MM.1S (cell line): Measurements from ENCODE around the gene BLOC1S1.

Source experiments
- EZH2 ChIP-seq: fragments of 300-600 bp; sonication (generic); optimal IDR thresholded peaks from 2 replicates; pipeline ENCODE3; 2017; ENCODE audit warnings: low read depth, mild to moderate bottlenecking, antibody characterized with exemption, low read length, mixed read lengths
- EZH2phosphoT487 ChIP-seq: fragments of 300-600 bp; sonication (generic); IDR thresholded peaks from 2 replicates; pipeline ENCODE4 v1.6.1; 2018; ENCODE audit warnings: antibody characterized with exemption, low read length
- TF ChIP-seq, protein P1 (sequence below): fragments of 300-600 bp; sonication (generic); IDR thresholded peaks from 2 replicates; pipeline ENCODE4 v1.5.1; 2016; ENCODE audit warnings: antibody characterized with exemption, low read length, mixed read lengths

DNA sequence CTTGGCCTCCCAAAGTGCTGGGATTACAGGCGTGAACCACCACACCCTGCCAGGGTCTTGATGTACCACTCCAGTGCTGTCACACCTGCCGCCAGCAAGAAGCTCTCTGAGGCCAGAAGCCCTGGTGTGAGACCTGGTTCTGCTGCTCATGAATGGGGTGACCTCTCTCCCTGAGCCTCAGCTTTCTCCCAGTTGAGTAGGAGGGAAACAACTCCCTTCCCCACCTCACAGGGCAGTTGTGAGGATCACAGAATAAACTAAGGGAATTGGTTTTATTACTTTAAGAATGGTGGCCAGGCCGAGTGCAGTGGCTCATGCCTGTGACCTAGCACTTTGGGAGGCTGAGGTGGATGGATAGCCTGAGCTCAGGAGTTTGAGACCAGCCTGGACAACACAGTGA lies 18.7 kb downstream of the BLOC1S1 start:
- TF ChIP-seq, protein P1, sequence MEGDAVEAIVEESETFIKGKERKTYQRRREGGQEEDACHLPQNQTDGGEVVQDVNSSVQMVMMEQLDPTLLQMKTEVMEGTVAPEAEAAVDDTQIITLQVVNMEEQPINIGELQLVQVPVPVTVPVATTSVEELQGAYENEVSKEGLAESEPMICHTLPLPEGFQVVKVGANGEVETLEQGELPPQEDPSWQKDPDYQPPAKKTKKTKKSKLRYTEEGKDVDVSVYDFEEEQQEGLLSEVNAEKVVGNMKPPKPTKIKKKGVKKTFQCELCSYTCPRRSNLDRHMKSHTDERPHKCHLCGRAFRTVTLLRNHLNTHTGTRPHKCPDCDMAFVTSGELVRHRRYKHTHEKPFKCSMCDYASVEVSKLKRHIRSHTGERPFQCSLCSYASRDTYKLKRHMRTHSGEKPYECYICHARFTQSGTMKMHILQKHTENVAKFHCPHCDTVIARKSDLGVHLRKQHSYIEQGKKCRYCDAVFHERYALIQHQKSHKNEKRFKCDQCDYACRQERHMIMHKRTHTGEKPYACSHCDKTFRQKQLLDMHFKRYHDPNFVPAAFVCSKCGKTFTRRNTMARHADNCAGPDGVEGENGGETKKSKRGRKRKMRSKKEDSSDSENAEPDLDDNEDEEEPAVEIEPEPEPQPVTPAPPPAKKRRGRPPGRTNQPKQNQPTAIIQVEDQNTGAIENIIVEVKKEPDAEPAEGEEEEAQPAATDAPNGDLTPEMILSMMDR: no peak
- TF ChIP-seq EZH2: no peak
- TF ChIP-seq EZH2phosphoT487: no peak
